ENCODE results near the gene CECR2. TPM values are rescaled to one million over a fixed set of nuclear protein-coding genes. Genes with fewer than 3 reads are reported as not detected.

Gene CECR2
- total RNA-seq, 1 experiment from 2014 or later: 154 TPM

DNA sequence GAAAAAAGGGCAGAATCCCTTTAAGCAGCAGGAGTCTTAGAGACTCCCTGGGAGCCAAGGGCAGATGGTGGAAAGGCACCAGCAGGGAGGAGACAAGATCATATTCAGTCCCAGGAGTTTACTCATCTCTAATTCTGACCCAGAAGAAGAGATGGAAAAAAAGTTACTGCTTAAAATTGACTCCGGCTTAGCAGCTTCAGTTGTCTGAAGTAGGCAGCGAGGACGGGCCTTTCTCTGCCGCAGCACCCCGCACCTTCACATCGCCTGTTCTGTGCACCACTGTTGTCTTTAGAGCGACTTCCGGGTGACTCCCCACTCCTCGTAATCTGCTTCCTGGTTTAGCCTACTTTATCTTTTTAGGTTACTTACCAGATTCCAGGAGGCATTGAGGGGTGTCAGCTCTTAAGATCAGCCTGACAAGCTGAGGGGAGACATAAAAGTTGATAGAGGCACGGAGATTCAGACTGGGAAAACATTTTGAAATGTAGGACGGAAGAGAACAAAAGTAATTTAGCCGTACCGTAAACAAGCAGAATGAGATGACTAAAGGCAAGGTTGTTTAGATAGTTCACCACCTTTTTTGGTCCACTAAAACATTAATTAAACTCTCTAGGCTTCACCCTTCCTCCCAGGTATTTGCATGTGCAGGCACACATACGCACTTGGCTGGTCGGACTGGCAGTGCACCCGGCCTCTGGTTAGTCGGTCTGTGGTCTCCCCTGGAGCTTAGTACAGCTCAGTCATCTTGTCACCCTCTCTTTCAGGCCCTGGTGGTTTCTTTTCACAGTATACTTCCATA lies 74.3 kb downstream of the CECR2 start:
- Histone ChIP-seq H3K56ac (ENCODE audit: insufficient read length, low read depth, low read length) (no peak overlapping the region), H3K27ac (ENCODE audit: insufficient read length, low read depth, low read length) (no peak overlapping the region), H3K23ac (ENCODE audit: insufficient read length, low read depth, low read length) (no peak overlapping the region), H2BK12ac (ENCODE audit: insufficient read length, low read depth, low read length) (no peak overlapping the region), H4K5ac (ENCODE audit: insufficient read length, low read depth, low read length) (no peak overlapping the region), H4K20me1 (ENCODE audit: control insufficient read depth, insufficient read depth, insufficient read length) (peaks cover 3% of the 10 kb centered on the region), H4K91ac (ENCODE audit: insufficient read length, low read depth, low read length) (no peak overlapping the region), H3K79me2 (ENCODE audit: insufficient read depth, low read length) (peaks cover 47% of the 10 kb centered on the region; the same call in 1 of the 2 replicates), H3K18ac (ENCODE audit: insufficient read length, low read depth, low read length) (no peak overlapping the region), H2BK5ac (ENCODE audit: insufficient read length, low read length) (no peak overlapping the region), H3T11ph (ENCODE audit: low read length) (no peak overlapping the region), H3K23me2 (ENCODE audit: insufficient read length, low read depth, low read length, poor library complexity, severe bottlenecking) (no peaks in the 10 kb centered on the region), H2BK15ac (ENCODE audit: low read depth, low read length) (no peak overlapping the region), H2BK20ac (ENCODE audit: low read depth, low read length, poor library complexity, severe bottlenecking) (no peak overlapping the region), H3K9me3 (ENCODE audit: control insufficient read depth, low read depth, low read length) (no peaks in the 10 kb centered on the region), H2BK120ac (ENCODE audit: low read depth, low read length, poor library complexity, severe bottlenecking) (no peak overlapping the region), H2AFZ (ENCODE audit: low read length) (no peak overlapping the region), H3K27me3 (ENCODE audit: insufficient read depth, low read length) (no peaks in the 10 kb centered on the region), H2AK5ac (ENCODE audit: insufficient read length, low read length) (no peak overlapping the region), H3K14ac (ENCODE audit: insufficient read depth, low read length) (no peak overlapping the region), H3K9ac (ENCODE audit: extremely low read depth, insufficient read length, low read length) (no peak overlapping the region), H4K8ac (replicated peaks; ENCODE audit: insufficient read length, low read depth, low read length) (no peak overlapping the region), H3K4ac (ENCODE audit: low read depth, low read length) (no peak overlapping the region), H3K4me2 (ENCODE audit: insufficient read depth, insufficient read length, low read length) (no peak overlapping the region), H3K79me1 (ENCODE audit: insufficient read depth, low read depth, low read length, poor library complexity, severe bottlenecking) (peaks cover 24% of the 10 kb centered on the region), H3K4me1 (ENCODE audit: insufficient read depth, low read length) (no peaks in the 10 kb centered on the region; the same call in 1 of the 2 replicates)
- peaks cover 2 to 19% (median 18%) of the 10 kb centered on the region in 3 experiments; a peak in 6 of 7 replicates for H3K36me3 Mint-ChIP-seq (ENCODE audit: insufficient read depth in 1 of 3, low read depth in 3 of 3)
- DNase-seq: no peak
- H3K27ac Mint-ChIP-seq: peak overlapping the region; percentile 56 to 94 (median 80); a peak in 4 of 7 replicates
- H3K9me3 Mint-ChIP-seq: no peaks in the 10 kb centered on the region
- TF ChIP-seq, protein P1, sequence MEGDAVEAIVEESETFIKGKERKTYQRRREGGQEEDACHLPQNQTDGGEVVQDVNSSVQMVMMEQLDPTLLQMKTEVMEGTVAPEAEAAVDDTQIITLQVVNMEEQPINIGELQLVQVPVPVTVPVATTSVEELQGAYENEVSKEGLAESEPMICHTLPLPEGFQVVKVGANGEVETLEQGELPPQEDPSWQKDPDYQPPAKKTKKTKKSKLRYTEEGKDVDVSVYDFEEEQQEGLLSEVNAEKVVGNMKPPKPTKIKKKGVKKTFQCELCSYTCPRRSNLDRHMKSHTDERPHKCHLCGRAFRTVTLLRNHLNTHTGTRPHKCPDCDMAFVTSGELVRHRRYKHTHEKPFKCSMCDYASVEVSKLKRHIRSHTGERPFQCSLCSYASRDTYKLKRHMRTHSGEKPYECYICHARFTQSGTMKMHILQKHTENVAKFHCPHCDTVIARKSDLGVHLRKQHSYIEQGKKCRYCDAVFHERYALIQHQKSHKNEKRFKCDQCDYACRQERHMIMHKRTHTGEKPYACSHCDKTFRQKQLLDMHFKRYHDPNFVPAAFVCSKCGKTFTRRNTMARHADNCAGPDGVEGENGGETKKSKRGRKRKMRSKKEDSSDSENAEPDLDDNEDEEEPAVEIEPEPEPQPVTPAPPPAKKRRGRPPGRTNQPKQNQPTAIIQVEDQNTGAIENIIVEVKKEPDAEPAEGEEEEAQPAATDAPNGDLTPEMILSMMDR (conservative IDR thresholded peaks at IDR 0.05): no peak
- no peaks in the 10 kb centered on the region for H3K27me3 Mint-ChIP-seq (ENCODE audit: low read depth)
- no peak overlapping the region; a peak in 1 of 5 replicates for H3K4me3 Mint-ChIP-seq
- no CpG with 5 or more reads among the region's 17 CpGs for WGBS (ENCODE audit: extremely low coverage, insufficient read length, low lambda C conversion rate)
- peaks cover 39 to 55% of the 10 kb centered on the region in 2 experiments for H3K4me1 Mint-ChIP-seq
